NCI-H146 treated with DMSO at 0.1 percent for 48 hours (cell line): ENCODE measurements around the gene ZAP70.
"Not testable (repeated sequence)": the region's sequence is repeated elsewhere in the genome, so short reads cannot be mapped to it uniquely, and the experiment has no call there.

Experiments used
- DNase-seq: peaks from one replicate; lab custom pipeline; 2025; ENCODE audit not compliant: unreplicated experiment; lab: John Stamatoyannopoulos, UW

ZAP70 gene

DNA sequence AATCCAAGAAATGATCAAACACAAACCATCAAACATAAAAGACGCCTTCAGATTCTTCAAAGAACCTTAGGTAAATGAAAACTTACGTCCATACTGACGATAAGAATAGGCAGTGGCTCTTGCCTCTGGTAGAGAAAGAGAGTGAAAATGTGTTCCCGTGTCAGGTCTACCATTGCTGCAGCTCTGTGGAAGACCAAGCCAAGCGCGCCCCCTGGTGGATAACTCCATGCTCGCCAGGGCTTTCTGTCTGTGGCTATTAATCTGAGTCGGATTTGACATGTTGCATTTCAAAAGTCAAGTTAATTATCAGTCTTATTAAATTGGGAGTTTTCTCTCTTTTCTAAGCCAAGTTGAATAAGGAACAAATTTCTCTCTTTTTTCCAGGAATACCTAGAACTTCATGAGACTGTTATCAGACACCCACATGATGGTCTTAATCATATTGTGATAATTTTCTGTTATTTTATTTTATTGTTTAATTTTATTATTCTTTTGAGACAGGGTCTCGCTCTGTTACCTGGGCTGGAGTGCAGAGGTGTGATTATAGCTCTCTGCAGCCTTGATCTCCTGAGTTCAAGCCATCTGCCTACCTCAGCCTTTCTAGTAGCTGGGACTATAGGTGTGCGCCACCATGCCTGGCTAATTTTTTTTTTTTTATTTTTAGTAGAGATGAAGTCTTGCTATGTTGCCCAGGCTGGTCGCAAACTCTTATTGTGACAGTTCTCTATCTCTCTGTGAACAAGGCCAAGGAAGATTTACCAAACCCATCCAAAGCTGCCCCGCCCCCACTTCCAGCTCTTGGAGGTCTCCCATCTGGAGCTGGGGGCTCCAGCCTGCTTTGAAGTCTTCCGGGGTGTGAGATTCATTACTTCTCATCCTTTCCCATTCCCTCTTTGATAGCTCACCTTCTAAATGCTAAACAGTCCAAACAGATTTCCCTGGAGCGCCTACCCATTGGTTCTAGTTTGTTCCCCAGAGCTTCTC, 15.8 kb upstream of the ZAP70 start:
- peak; percentile 80 for DNase-seq

DNA sequence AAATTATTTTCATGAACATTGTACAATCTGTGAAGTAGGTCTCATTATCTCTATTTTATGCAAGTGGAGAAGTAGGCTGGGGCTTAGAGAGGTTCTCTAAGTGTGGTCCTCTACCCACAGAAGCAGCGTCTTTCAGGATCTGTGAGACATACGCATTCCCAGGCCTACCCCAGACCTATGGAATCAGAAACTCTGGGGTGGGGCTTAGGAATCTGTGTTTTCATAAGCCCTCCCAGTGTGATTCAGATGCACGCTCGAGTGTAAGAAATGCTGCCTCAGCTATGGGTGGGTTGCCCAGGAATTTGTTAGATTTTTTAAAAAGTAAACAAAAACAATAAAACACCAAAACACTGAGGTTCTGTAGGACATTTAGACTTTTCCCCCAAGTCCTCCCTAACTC, 14.8 kb upstream of the ZAP70 start:
- DNase-seq: no peak

DNA sequence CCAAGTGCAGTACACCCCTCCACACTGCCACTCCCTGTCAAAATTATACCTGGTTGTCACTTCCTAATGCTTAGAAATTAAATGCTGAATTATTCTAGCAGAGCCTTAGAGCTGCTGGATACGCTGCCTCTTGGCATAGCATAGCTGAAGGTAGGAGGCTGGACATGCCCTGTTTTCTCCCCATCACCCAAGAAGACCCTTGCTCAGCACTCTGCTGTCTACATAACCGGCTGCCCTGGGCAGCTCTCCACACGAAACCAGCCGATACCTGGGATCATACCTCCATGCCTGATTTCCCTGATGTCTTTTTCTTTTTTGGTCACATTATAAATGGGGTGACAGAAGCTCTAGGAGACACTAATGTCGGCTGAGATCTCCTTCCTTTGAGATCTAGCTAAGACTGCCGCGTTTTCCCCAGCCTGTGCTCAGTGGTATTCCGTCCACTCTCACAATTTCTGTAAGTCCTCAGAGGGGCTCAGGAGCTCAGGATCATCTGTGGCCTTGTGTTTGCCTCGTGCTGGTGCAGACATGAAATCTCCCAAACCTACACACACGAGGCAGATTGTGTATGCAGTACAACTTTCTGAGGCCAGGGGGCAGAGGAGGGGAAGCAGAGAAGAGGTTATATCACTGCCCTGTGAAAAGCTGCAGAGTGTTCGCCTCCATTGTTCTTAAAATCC, 13.5 kb upstream of the ZAP70 start:
- DNase-seq: peak; percentile 44

DNA sequence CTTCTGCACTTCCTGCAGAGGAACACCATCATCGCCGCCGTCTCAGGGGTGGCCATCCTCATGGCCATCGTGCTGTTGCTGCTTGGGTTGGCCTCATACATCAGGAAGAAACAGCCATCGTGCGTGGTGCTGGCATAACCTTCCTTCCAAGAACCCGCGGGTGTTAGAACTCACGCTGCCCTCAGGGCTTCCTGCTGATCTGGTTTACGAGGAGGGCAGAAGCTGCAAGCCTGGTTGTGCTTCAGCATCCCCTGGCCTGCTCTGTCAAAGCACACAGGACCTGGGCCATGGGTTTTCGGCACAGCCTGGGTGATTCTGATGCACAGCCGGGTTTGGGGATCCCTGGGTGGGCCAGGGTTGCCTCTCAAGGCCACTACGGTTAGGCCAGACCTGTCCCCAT, 12.2 kb upstream of the ZAP70 start:
- no peak for DNase-seq

DNA sequence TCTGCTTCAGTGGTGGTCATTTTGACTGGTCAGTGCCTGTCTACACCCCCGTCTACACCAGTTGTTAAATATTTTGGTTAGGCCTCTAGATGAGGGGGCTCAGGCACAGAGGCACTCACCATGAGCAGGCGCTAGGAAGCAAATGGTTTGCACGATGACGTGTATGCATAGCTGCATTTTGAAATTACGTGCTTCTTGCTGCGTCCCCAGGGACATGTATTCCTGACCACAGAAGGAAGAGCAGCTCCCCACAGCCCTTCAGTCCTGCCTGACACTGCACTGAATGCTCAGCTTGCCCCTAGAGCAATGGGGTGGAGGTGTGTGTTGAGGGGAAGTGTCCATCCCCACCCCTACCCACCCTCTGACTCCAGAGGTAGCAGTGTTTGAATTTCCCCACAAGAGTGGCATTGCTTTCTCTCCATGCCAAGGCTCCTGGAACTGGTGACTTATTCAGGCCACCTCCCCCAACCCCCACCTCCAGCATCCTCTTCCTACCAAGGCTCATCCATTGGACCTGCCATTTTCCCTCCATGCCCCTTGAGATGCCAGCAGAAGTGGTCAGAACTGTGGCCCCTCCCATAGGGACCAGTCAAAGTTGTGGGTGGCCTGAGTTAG, 11.4 kb upstream of the ZAP70 start:
- DNase-seq: no peak

DNA sequence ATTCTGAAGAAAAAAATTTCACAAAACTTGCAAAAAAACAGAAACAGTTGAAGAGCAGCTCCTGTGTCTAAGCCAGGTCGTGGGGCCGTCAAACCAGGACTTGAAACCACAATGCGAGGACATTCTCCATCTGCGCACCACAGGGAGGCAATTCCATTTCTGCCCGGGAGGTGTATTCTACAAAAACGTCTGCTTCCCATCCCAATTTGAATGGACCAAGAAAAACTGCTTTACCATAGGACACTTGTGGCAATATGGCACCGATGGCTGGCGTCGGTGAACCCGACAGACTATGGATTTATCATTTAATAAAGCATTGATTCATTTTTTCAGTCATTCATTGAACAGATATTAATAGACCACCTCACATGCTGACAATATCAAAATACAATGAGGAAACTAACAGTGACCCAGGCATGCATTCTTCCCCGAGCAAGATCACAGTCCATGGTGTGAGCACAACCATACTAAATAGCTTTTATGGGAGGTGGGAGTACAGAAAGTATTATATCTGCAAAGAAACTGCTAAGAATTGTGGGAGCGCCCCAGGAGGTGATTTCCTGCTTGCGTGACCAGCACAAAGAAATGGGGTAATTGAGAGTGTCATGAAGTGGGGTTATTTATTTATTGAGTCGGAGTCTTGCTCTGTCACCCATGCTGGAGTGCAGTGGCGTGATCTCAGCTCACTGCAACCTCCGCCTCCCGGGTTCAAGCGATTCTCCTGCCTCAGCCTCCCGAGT, 10.5 kb upstream of the ZAP70 start:
- peak; percentile 36 for DNase-seq

DNA sequence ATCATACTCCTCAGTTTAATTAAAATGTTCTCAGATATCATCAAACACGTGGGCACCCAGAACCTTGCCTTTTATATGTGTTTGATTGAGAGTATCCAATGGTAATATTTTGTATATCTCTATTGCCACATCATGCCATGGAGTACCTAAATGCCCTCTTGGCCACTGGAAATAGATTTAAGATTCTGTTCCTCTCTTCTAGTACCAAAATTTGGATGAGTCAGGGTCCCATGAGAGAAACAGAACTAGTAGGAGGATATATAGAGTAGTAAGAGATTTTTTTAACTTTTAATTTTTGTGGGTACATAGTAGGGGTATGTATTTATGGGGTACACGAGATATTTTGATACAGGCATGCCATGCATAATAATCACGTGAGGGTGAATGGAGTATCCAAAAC, 9.6 kb upstream of the ZAP70 start:
- DNase-seq: no peak

DNA sequence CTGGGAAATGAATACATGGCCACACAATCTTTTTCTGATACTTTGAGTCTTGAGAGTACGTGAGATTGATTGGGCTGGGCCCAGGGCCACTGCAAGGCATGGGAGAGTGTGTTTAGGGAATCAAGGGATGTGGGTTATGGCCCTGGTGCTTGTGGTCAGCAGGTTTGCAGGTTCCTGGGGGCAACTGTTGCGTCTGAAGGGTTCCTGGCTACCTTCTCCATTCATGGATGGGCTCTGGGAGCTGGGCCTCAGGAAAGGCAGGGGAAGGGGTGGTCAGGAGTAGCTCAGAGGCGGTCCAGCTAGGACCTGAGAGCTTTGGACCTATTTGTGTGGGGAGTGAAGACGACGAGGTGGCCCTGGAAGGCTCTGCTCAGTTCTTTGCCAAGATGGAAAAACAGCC, 8.4 kb upstream of the ZAP70 start:
- no peak for DNase-seq

DNA sequence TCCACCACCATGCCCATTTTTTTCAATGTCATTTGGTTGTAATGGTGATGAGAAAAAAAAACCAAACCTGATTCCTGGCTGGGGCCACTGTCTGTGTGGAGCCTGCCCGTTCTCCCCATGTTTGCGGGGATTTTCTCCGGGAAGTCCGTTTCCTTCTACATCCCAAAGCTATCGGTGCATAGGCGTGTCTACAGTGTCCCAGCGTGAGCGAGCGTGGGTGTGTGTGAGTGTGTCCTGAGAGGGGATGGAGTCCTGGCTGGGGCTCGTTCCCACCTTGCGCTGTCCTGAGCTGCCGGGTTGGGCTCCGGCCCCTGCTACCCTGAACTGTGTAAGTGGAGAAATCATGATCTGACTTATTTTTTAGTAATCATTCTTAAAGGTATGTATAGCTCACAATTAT, 7.3 kb upstream of the ZAP70 start:
- DNase-seq: no peak

DNA sequence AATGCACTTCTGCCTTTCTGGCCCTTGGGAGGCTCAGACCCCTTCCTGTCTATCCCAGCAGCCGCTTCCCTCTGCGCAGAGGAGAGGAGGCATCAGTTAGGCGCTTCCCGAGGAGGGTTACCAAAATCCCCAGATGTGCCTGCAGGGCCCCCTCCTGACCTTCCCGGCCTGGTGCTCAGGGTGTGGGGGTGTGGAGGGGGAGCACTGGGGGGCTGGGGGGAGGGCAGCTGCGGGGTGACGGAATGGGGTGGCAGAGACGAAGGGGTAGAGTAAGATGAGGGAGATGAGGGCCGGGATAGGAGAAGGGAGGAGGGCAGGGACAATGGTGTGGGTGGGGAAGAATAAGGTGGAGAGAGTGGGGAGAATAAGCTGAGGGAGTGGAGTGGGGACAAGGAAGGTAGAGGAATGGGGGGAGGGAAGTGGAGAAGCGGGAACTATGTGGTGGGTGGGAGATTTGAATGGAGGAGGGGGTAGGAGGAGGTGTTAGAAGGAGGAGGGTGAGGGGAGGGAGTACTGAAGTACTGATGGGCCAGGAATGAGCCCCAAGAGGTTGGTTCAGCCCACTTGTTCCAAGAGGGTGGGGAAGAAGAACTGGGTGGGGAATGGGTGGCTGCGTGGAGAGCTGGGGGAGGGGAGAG, 6.5 kb upstream of the ZAP70 start:
- no peak for DNase-seq

DNA sequence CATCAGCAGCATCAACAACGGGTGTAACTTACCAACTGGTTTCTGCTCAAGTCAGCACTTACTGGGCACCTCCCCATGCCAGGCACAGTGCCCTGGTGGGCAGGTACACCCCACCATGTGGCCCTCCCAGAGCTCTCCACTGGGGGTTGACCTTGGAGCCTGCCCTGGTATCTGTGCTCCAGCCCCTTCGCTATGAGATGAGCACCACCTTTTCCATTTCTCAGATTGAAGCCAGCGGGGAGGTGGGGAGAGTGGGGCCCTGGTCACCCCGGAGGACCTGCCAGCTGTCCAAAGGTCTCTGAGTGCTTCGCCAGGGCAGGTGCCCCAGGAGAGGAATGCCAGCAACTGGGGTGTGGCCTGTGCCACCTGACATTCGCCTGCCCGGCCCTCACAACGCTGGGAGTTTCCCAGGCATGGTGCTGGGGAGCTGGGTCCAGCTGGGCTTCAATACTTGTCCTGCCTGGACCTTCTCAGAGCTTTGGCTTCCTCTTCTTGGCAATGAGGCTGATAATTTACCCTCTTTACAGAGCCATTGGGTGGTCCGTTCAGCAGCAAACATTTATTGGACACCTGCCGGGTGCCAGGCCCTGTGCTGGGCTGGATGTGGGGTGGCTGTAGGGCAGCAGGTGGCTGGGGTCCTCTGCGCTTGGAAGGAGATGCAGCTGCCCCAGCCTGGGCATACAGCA, 5.9 kb upstream of the ZAP70 start:
- no peak for DNase-seq

DNA sequence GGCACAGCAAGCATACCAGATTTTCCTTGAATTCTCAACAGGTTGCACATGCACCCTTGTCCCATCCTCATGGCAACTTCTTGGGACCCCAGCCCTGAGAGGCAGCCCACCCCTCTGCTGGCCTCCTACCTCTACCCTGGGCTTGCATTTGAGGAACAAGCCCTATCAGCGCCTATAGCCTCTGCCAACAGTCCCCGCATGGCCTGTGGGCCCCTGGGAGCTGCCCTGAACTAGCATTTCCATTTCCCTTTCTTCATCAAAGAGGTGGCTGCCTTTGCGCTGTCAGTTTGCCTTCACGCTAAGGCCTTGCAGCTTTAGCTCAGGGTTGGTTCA, 5.4 kb upstream of the ZAP70 start:
- no peak for DNase-seq

DNA sequence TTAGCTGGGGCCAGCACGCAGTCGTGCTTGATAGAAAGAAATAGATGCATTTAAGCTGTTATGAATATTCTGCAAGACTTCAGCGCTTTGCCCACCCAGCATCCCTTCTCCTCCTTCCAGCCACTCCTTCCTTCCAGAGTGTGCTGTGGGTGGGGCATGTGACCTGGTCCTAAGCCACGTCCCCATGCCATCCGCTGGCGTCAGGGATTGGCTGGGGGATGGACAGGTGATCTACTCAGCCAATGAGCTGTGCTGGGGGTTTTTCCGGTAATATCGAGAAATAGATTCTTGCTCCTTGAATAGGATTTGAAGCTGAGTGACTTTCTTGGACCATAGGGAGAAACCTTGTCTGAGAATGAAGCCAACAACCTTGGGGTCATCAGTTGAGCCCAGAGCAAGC, 4.8 kb upstream of the ZAP70 start:
- DNase-seq: no peak

DNA sequence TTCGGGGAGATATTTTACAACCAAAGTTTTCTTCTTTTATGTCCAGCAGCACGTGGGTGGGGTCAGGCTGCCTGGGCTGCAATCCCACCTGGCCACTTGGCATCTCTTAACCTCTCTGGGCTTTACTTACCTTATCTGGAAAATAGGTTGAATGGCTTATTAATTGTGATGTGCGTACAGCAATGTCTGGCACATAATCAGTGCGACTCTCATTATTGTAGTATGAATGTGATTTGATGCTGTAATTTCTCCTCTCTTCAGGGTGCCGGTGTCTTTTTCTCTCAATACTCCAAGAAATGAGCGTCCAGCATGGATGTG, 2.0 kb upstream of the ZAP70 start:
- DNase-seq: no peak

DNA sequence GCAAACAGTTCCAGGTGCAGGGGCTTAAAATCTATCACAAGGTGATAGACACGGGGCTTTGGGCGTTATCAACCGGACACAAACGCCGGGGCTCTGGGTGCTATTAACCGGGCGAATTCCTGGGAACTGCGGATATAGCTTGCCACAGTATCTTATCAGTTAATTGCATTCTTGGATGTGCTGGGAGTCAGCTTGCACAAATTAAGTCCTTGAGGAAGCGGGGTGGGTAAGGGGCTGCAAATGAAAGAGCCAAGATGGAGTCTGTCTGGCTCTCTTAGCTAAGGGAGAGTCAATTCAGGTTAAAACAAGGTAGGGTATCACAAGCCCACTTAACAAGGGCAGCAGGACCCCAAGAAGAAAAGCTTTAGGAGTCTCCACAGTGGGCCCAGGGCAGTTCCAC, 1.2 kb upstream of the ZAP70 start:
- DNase-seq: not testable (repeated sequence)

DNA sequence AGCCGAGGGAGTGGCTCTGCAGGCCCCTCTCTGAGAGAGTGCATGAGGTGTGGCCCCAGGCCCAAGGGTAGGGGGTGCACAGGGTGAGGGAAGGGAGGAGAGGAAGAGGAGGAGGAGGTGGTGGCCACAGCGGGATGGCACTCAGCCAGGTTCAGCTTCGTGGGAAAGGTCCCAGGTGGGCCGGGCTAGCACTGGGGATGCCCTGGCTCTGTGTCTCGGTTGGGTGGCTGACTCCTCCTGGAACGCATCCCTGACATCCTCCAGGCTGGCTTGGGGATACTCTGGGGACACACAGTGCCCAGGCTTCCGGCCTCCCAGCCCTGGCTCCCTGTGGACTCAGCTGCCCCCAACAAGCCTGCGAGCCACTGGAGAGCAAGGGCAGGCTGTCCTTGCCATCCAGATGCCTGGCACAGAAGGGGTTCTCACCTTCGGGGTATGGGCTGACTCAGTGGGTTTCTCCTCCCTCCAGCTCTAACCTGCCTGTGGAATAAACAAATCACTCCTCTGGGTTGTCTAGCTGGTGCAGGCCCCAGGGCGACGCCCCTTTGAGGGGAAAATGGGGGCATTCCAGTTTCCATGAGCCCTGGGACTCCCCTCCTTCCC, 582 bp upstream of the ZAP70 start:
- DNase-seq: no peak

DNA sequence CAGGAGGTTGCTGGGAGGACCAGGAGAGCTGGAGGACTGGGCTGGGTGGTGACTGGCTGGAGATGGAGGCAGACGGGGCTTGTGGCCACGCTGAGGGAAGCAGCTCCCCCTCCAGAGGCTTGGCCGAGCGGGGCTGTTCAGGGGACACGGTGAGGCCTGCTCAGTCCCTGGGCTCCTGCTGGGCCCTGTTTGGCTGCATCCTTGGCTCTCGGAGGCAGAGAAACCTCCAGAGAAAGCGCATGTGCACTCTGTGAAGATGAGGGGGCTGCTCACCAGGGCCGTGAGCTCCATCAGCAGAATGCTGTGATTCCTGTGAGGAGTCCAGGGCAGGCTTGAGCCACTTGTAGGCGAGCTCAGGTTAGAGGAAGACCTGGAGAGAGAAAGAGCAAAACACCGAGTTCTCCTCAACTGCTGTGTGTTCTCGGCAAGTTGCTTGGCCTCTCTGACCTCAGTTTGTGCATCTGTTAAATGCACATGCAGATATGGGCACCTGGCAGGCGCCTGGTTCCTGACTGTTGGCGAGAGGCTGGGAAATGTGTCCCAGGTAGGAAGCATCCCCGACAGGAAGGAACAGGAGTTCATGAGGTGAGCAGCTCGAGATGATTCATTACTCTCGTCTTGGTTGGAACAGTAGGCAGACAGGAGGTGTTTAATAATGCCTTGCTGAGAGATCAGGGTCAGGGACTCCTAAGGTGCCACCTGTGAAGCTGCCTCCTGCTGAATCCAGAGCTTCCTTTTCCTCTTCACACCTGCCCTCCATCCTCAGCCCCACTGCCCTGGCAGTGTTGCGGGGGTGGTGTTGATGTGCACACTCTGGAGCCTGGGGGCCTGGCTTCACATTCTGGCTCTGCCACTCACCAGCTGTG, 941 bp downstream of the ZAP70 start:
- peak; percentile 3 for DNase-seq

DNA sequence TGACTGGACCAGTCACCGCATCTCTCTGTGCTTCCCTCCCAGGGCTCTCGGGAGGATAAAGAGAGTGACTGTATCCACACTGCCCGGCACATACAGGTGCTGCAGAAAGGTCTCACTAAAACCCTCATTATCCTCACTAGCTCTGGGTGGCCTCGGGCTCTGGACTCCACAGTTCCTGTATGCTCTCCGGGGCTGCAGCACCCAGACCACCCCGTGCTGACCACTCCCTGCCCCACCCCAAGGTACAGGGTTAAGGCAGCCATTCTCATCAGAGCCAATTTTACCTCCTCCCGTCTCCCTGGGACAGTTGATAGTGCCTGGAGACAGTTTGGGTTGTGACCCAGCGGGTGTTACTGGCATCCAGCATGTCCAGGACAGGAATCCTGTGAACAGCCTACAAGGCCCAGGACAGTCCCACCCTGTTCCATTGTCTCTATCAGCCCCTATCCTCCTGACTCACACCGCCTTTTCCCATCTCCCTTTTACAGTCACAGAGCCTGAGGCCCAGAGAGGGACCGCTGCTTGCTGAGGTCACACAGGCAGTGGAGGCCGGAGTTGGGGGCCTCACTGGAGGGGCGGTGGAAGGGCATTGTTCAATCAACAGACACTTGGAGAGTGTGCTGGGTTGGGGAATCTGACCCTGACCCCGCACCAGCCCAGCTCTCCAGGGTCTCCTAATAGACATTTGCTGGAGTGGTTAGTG, 1.7 kb downstream of the ZAP70 start:
- DNase-seq: no peak
